Measurements from ENCODE around the gene C3orf70.

Gene C3orf70

GRCh38 chr3:185090811-185091210 lies 62.0 kb downstream of the C3orf70 start:
- Histone ChIP-seq H3K27ac (no peak overlapping the region), H3K9me3 (ENCODE audit: severe bottlenecking) (no peaks in the 10 kb centered on the region), H3K36me3 (no peaks in the 10 kb centered on the region), H3K4me3 (ENCODE audit: low read depth, low read length) (no peak overlapping the region), H3K27me3 (ENCODE audit: insufficient read depth, low read depth, severe bottlenecking) (no peaks in the 10 kb centered on the region)
- TF ChIP-seq, protein P1, sequence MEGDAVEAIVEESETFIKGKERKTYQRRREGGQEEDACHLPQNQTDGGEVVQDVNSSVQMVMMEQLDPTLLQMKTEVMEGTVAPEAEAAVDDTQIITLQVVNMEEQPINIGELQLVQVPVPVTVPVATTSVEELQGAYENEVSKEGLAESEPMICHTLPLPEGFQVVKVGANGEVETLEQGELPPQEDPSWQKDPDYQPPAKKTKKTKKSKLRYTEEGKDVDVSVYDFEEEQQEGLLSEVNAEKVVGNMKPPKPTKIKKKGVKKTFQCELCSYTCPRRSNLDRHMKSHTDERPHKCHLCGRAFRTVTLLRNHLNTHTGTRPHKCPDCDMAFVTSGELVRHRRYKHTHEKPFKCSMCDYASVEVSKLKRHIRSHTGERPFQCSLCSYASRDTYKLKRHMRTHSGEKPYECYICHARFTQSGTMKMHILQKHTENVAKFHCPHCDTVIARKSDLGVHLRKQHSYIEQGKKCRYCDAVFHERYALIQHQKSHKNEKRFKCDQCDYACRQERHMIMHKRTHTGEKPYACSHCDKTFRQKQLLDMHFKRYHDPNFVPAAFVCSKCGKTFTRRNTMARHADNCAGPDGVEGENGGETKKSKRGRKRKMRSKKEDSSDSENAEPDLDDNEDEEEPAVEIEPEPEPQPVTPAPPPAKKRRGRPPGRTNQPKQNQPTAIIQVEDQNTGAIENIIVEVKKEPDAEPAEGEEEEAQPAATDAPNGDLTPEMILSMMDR (IDR thresholded peaks at IDR 0.05; ENCODE audit: low read depth, low read length) = no peak
- DNase-seq = no peak

- TF ChIP-seq, protein P1 (IDR thresholded peaks at IDR 0.05; ENCODE audit: low read depth, low read length) = no peak
- H3K36me3 ChIP-seq = no peaks in the 10 kb centered on the region
- no peak overlapping the region for H3K27ac ChIP-seq
- no peaks in the 10 kb centered on the region for H3K27me3 ChIP-seq (ENCODE audit: insufficient read depth, low read depth, severe bottlenecking)
- no peak overlapping the region for H3K4me3 ChIP-seq (ENCODE audit: low read depth, low read length)
- no peak for DNase-seq
- H3K9me3 ChIP-seq (ENCODE audit: severe bottlenecking) = no peaks in the 10 kb centered on the region
These were observed 63.1 kb downstream of the C3orf70 start for GRCh38 chr3:185089751-185090150.

- no peak overlapping the region for H3K4me3 ChIP-seq (ENCODE audit: low read depth, low read length)
- H3K27ac ChIP-seq = no peak overlapping the region
- no peaks in the 10 kb centered on the region for H3K27me3 ChIP-seq (ENCODE audit: insufficient read depth, low read depth, severe bottlenecking)
- H3K9me3 ChIP-seq (ENCODE audit: severe bottlenecking) = no peaks in the 10 kb centered on the region
- TF ChIP-seq, protein P1 (IDR thresholded peaks at IDR 0.05; ENCODE audit: low read depth, low read length) = no peak
- no peak for DNase-seq
- H3K36me3 ChIP-seq = no peaks in the 10 kb centered on the region
These were observed 63.5 kb downstream of the C3orf70 start for GRCh38 chr3:185089343-185089742.

DNA sequence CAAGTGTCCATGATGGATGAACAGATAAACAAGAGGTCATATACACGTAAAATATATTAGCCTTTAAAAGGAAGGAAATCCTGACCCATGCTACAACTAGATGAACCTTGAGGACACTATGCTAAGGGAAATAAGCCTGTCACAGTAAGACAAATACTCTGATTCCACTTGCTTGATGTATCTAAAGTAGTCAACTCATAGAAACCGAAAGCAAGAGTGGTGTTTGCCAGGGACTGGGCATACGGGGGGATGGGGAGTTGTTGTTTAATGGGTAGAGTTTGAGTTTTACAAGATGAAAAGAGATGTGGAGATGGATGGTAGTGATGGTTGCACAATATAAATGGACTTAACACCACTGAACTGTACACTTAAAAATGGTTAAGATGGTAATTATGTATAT lies 65.4 kb downstream of the C3orf70 start:
- no peak overlapping the region for H3K4me3 ChIP-seq (ENCODE audit: low read depth, low read length)
- no peaks in the 10 kb centered on the region for H3K9me3 ChIP-seq (ENCODE audit: severe bottlenecking)
- TF ChIP-seq, protein P1 (IDR thresholded peaks at IDR 0.05; ENCODE audit: low read depth, low read length) = no peak
- no peaks in the 10 kb centered on the region for H3K27me3 ChIP-seq (ENCODE audit: insufficient read depth, low read depth, severe bottlenecking)
- no peak overlapping the region for H3K27ac ChIP-seq
- H3K36me3 ChIP-seq = no peaks in the 10 kb centered on the region; the same call in 1 of the 2 replicates
- no peak for DNase-seq

- TF ChIP-seq, protein P1 (IDR thresholded peaks at IDR 0.05; ENCODE audit: low read depth, low read length) = peak; percentile 51
These were observed 68.0 kb downstream of the C3orf70 start for GRCh38 chr3:185084901-185085300.

GRCh38 chr3:185084402-185084801 lies 68.5 kb downstream of the C3orf70 start:
- no peaks in the 10 kb centered on the region for H3K27me3 ChIP-seq (ENCODE audit: insufficient read depth, low read depth, severe bottlenecking)
- no peaks in the 10 kb centered on the region for H3K9me3 ChIP-seq (ENCODE audit: severe bottlenecking)
- no peaks in the 10 kb centered on the region; the same call in 1 of the 2 replicates for H3K36me3 ChIP-seq
- H3K27ac ChIP-seq = no peak overlapping the region
- TF ChIP-seq, protein P1 (IDR thresholded peaks at IDR 0.05; ENCODE audit: low read depth, low read length) = no peak
- no peak for DNase-seq
- no peak overlapping the region for H3K4me3 ChIP-seq (ENCODE audit: low read depth, low read length)

More at GRCh38 chr3:185084901-185085300, 68.0 kb downstream of the C3orf70 start:
- Histone ChIP-seq H3K27me3 (ENCODE audit: insufficient read depth, low read depth, severe bottlenecking) (no peaks in the 10 kb centered on the region), H3K9me3 (ENCODE audit: severe bottlenecking) (no peaks in the 10 kb centered on the region), H3K4me3 (ENCODE audit: low read depth, low read length) (no peak overlapping the region), H3K27ac (no peak overlapping the region), H3K36me3 (no peaks in the 10 kb centered on the region; the same call in 1 of the 2 replicates)
- peak; percentile 29 for DNase-seq

All from WERI-Rb-1 (cell line).